Sigmoid colon (tissue), 7 donors: ENCODE data around the gene NCBP3. TPM values are rescaled to one million over a fixed set of nuclear protein-coding genes. Genes with fewer than 3 reads are reported as not detected.
A peak's percentile ranks its signal among the peaks of the same experiment; 100 is the strongest.
"Not testable (repeated sequence)": the region's sequence is repeated elsewhere in the genome, so short reads cannot be mapped to it uniquely, and the experiment has no call there.

Source experiments
- DNase-seq: peaks from one replicate; pipeline ENCODE4 v3.0.0-alpha.2; 2019
- H3K27ac ChIP-seq, 4 donors: fragments of 200-600 bp; sonication (generic); one replicate each; pipeline ENCODE4 v1.5.1; 2016 to 2019; ENCODE audit warnings: mild to moderate bottlenecking in 1 of 4
- H3K27me3 ChIP-seq, 3 donors: fragments of 200-600 bp; sonication (generic); one replicate each; pipeline ENCODE4 v1.5.1; 2019; ENCODE audit warnings: mild to moderate bottlenecking in 1 of 3
- H3K36me3 ChIP-seq, 4 donors: fragments of 200-600 bp; sonication (generic); one replicate each; pipeline ENCODE4 v1.5.1; 2016 to 2019
- H3K4me1 ChIP-seq, 4 donors: fragments of 200-600 bp; sonication (generic); one replicate each; pipeline ENCODE4 v1.5.1; 2017 to 2019
- H3K4me3 ChIP-seq, 4 donors: fragments of 200-600 bp; sonication (generic); one replicate each; pipeline ENCODE4 v1.5.1; 2017 to 2019; ENCODE audit warnings: mild to moderate bottlenecking in 2 of 4, moderate library complexity in 1 of 4
- H3K9me3 ChIP-seq, 4 donors: fragments of 200-600 bp in 3 of 4; sonication (generic) in 3 of 4; one replicate each; pipeline versions ENCODE4 v1.5.1 to v1.6.1; 2013 to 2019
- CTCF ChIP-seq, 4 experiments: fragments of 450-650 bp in 3 of 4; fragments of 200-600 bp in 1 of 4; IDR thresholded peaks; one replicate each; pipeline ENCODE4 v1.5.1; 2016 to 2019; ENCODE audit warnings: antibody characterized with exemption in 4 of 4, mild to moderate bottlenecking in 3 of 4, moderate library complexity in 2 of 4
- EP300 ChIP-seq, 4 donors: sonication (generic); formaldehyde crosslinking; IDR thresholded peaks; one replicate each; pipeline ENCODE4 v1.6.1; 2017; ENCODE audit warnings: antibody characterized with exemption in 4 of 4
- POLR2A ChIP-seq, 2 donors: fragments of 450-650 bp; IDR thresholded peaks; one replicate each; pipeline ENCODE4 v1.6.1; 2016; ENCODE audit warnings: antibody characterized with exemption in 2 of 2, mild to moderate bottlenecking in 2 of 2, moderate library complexity in 2 of 2
- POLR2AphosphoS5 ChIP-seq, 4 donors: sonication (generic); formaldehyde crosslinking; IDR thresholded peaks; one replicate each; pipeline ENCODE4 v1.6.1; 2017; ENCODE audit warnings: antibody characterized with exemption in 4 of 4
- WGBS, 2 donors: extraction: QIAGEN DNeasy Blood & Tissue Kit; methylation state at CpG; one replicate each; pipeline ENCODE4 v1.1.7; 2013; 5-methylcytosine and 5-hydroxymethylcytosine counted together
- intact Hi-C: fragments of 100-400 bp; cut with DNase I; formaldehyde crosslinking; loops from one replicate; pipeline ENCODE4 v1.15.1; 2023
- polyA plus RNA-seq, 3 donors: library from polyadenylated mRNA; stranded (reverse); fragments of 200-250 nt; gene quantifications; one replicate each; pipeline ENCODE4 v1.2.3, GENCODE V29; 2013
- total RNA-seq, 4 donors: library from RNA; depleted of rRNA; stranded (reverse); fragments of >200 nt; gene quantifications; one replicate each; pipeline ENCODE4 v1.1.0, GENCODE V29; 2016
- donor health status: healthy with polysubstance abuse.
- donor health status: Bipolar disorder and iron deficiency.
- donor health status: healthy.

Gene NCBP3
- total and polyA plus RNA-seq, 7 donors: 8.4 to 34.8 (median 21.6) TPM

GRCh38 chr17:3848229-3848835 is 2.3 kb upstream of the NCBP3 start:
- H3K4me1 ChIP-seq: peaks cover 0 to 20% (median 19%) of the 10 kb centered on the region in 4 donors
- intact Hi-C loops: no loop called here
- H3K27me3 ChIP-seq: no peaks in the 10 kb centered on the region
- DNase-seq: no peak
- WGBS, 2 donors: 77 to 90% methylated on average over 9 of the region's 9 CpGs
- TF ChIP-seq CTCF (IDR thresholded peaks at IDR 0.05) (no peak), EP300 (IDR thresholded peaks at IDR 0.05) (no peak), POLR2A (IDR thresholded peaks at IDR 0.05) (no peak), POLR2AphosphoS5 (IDR thresholded peaks at IDR 0.05) (no peak)
- H3K27ac ChIP-seq: no peak overlapping the region
- no peak overlapping the region for H3K4me3 ChIP-seq
- H3K9me3 ChIP-seq: no peaks in the 10 kb centered on the region
- peaks cover 0 to 8% (median 0%) of the 10 kb centered on the region in 4 donors for H3K36me3 ChIP-seq

GRCh38 chr17:3847165-3847670 is 1.2 kb upstream of the NCBP3 start:
- intact Hi-C loops: loop anchor here (2.0 kb wide), 1 partner anchor 44 kb away; no protein-coding TSS in a partner anchor
- 93 to 95% methylated on average over 9 of the region's 9 CpGs for WGBS, 2 donors
- no peak for TF ChIP-seq POLR2A (IDR thresholded peaks at IDR 0.05)
- TF ChIP-seq EP300 (IDR thresholded peaks at IDR 0.05): no peak
- TF ChIP-seq CTCF (IDR thresholded peaks at IDR 0.05): no peak
- no peak for TF ChIP-seq POLR2AphosphoS5 (IDR thresholded peaks at IDR 0.05)
- Histone ChIP-seq H3K4me3 (no peak overlapping the region), H3K4me1 (peaks cover 0 to 22% (median 19%) of the 10 kb centered on the region in 4 donors), H3K36me3 (peaks cover 0 to 16% (median 2%) of the 10 kb centered on the region in 4 donors), H3K9me3 (no peaks in the 10 kb centered on the region), H3K27me3 (no peaks in the 10 kb centered on the region), H3K27ac (no peak overlapping the region)
- DNase-seq: no peak

DNA sequence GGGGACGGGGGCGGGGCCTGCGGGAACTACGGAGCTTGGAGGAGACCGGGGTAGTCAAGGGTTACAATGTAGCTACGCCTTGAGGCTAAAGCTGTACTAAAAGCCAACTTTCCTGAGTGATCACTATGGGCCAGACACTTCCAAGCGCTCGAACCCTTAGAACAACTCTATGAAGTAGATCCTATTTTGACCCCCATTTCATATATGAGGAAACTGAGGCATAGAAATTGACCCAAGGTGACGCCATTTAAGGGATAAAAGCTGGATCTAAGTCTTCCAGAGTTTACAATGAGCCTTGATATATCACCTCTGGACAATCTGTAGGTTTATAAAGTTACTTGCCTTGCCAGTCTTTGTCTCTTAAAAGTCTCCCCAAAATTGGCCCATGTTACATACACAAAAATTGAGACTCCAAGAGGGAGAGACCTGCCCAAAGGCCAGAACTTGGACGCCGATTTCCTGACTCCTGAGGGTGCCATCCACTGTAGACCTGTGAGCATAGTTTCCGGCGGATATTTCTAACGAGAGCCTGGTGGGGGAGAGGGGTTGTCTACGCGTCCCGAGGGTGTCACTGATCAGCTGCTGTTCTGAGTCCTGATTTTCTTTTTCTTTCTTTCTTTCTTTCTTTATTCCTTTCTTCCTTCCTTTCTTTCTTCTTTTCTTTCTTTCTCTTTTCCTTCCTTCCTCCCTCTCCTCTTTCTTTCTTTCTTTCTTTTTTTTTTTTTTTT is 555 bp upstream of the NCBP3 start:
- DNase-seq: no peak
- 45 to 48% methylated on average over 17 of the region's 17 CpGs for WGBS, 2 donors
- Histone ChIP-seq H3K9me3 (no peaks in the 10 kb centered on the region), H3K27ac (peak overlapping the region in 2 of 4 donors; percentile 12 to 91), H3K27me3 (no peaks in the 10 kb centered on the region), H3K4me1 (peaks cover 0 to 22% (median 19%) of the 10 kb centered on the region in 4 donors), H3K36me3 (peaks cover 0 to 23% (median 6%) of the 10 kb centered on the region in 4 donors), H3K4me3 (peak overlapping the region in 3 of 4 donors; percentile 78 to 92 (median 85))
- no peak for TF ChIP-seq POLR2AphosphoS5 (IDR thresholded peaks at IDR 0.05)
- TF ChIP-seq POLR2A (IDR thresholded peaks at IDR 0.05): no peak
- no peak for TF ChIP-seq EP300 (IDR thresholded peaks at IDR 0.05)
- TF ChIP-seq CTCF (IDR thresholded peaks at IDR 0.05): no peak
- intact Hi-C loops: loop anchor here (1.0 to 2.0 kb wide), 2 partner anchors 44 to 109 kb away; no protein-coding TSS in a partner anchor

- peaks cover 0 to 22% (median 19%) of the 10 kb centered on the region in 4 donors for H3K4me1 ChIP-seq
- H3K4me3 ChIP-seq: peak overlapping the region; percentile 78 to 100 (median 88)
- no peak for DNase-seq
- H3K9me3 ChIP-seq: no peaks in the 10 kb centered on the region
- peaks cover 0 to 36% (median 9%) of the 10 kb centered on the region in 4 donors for H3K36me3 ChIP-seq
- 0 to 2% methylated on average over 8 of the region's 8 CpGs for WGBS, 2 donors
- intact Hi-C loops: no loop called here
- H3K27ac ChIP-seq: peak overlapping the region; percentile 91 to 97 (median 93)
- no peaks in the 10 kb centered on the region for H3K27me3 ChIP-seq
- TF ChIP-seq POLR2AphosphoS5 (IDR thresholded peaks at IDR 0.05): no peak
These were observed 790 bp downstream of the NCBP3 start for GRCh38 chr17:3845291-3845620.

DNA sequence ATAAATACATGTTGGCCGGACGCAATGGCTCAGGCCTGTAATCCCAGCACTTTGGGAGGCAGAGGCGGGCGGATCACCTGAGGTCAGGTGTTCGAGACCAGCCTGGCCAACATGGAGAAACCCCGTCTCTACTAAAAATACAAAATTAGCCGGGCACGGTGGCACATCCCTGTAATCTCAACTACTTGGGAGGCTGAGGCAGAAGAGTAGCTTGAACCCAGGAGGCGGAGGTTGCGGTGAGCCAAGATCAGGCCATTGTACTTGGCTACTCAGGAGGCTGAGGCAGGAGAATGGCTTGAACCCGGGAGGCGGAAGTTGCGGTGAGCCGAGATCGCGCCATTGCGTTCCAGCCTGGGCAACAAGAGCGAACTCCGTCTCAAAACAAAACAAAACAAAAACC is 1.5 kb downstream of the NCBP3 start:
- Histone ChIP-seq H3K4me3 (peak overlapping the region in 1 of 4 donors; percentile 100), H3K4me1 (peaks cover 0 to 22% (median 19%) of the 10 kb centered on the region in 4 donors), H3K36me3 (peaks cover 0 to 43% (median 9%) of the 10 kb centered on the region in 4 donors)
- 93 to 95% methylated on average over 19 of the region's 19 CpGs for WGBS, 2 donors
- intact Hi-C loops, H3K9me3 ChIP-seq, H3K27me3 ChIP-seq, H3K27ac ChIP-seq, DNase-seq: not testable (repeated sequence)
